ENCODE results near the gene FBXW12.

Gene FBXW12

GRCh38 chr3:48404440-48405342 lies 32.7 kb downstream of the FBXW12 start:
- no peak overlapping the region for H3K4me3 ChIP-seq (ENCODE audit: low read depth, low read length)
- H3K36me3 ChIP-seq (ENCODE audit: control insufficient read depth in 2 of 2, insufficient read depth in 1 of 2, low read length in 2 of 2): peaks cover 0 to 45% of the 10 kb centered on the region in 2 experiments; a peak in 1 of 3 replicates
- TF ChIP-seq BCL11A (tag by site-specific recombination; IDR thresholded peaks at IDR 0.05; ENCODE audit: low read depth): no peak
- no peak for TF ChIP-seq ZNF16 (tag by site-specific recombination; IDR thresholded peaks at IDR 0.05; ENCODE audit: low read depth)
- TF ChIP-seq ZNF501 (tag by site-specific recombination; IDR thresholded peaks at IDR 0.05): no peak
- no peak for TF ChIP-seq ZNF549 (tag by site-specific recombination; IDR thresholded peaks at IDR 0.05)
- TF ChIP-seq GLI2 (tag by site-specific recombination; IDR thresholded peaks at IDR 0.05; ENCODE audit: borderline replicate concordance, low read depth): no peak
- TF ChIP-seq ZNF626 (tag by site-specific recombination; IDR thresholded peaks at IDR 0.05): no peak
- TF ChIP-seq ZNF19 (tag by site-specific recombination; IDR thresholded peaks at IDR 0.05; ENCODE audit: low read depth): no peak
- no peak for TF ChIP-seq ZNF324 (tag by site-specific recombination; IDR thresholded peaks at IDR 0.05)
- TF ChIP-seq ZNF221 (tag by site-specific recombination; IDR thresholded peaks at IDR 0.05; ENCODE audit: borderline replicate concordance): no peak
- TF ChIP-seq HOXA7 (CRISPR knock-in tag; IDR thresholded peaks at IDR 0.05; ENCODE audit: borderline replicate concordance): no peak
- no peak for TF ChIP-seq ZNF677 (tag by site-specific recombination; IDR thresholded peaks at IDR 0.05)
- no peak for TF ChIP-seq FEZF1 (tag by site-specific recombination; IDR thresholded peaks at IDR 0.05)
- H3K4me1 ChIP-seq (ENCODE audit: control insufficient read depth, insufficient read depth, low read length): no peaks in the 10 kb centered on the region
- H3K9me3 ChIP-seq (ENCODE audit: control insufficient read depth, insufficient read depth, low read depth, low read length): no peaks in the 10 kb centered on the region
- no peak overlapping the region for H3K27ac ChIP-seq (ENCODE audit: extremely low read depth, low read depth, low read length)
- ChIA-PET POLR2A (interaction anchor here (1.3 kb wide), 1 partner anchor 32 kb away, joined by 5 read pairs; no protein-coding TSS in a partner anchor), CTCF (interaction anchor here (1.2 to 7.2 kb wide), 2 partner anchors 30 to 32 kb away, joined by 3 to 238 read pairs; no protein-coding TSS in a partner anchor)

- no peak overlapping the region for H3K4me3 ChIP-seq (ENCODE audit: low read depth, low read length)
- no peaks in the 10 kb centered on the region for H3K9me3 ChIP-seq (ENCODE audit: control insufficient read depth, insufficient read depth, low read depth, low read length)
- TF ChIP-seq ZNF280C (tag by site-specific recombination; IDR thresholded peaks at IDR 0.05): no peak
- no peak for TF ChIP-seq KLF16 (tag by site-specific recombination; IDR thresholded peaks at IDR 0.05)
- TF ChIP-seq TRIM28 (IDR thresholded peaks at IDR 0.05; ENCODE audit: borderline replicate concordance, low read length): no peak
- no peak for TF ChIP-seq KLF1 (tag by site-specific recombination; IDR thresholded peaks at IDR 0.05)
- TF ChIP-seq TSHZ1 (tag by site-specific recombination; IDR thresholded peaks at IDR 0.05; ENCODE audit: borderline replicate concordance): no peak
- no peak for TF ChIP-seq ZNF404 (tag by site-specific recombination; IDR thresholded peaks at IDR 0.05)
- no peak for TF ChIP-seq ZNF18 (tag by site-specific recombination; IDR thresholded peaks at IDR 0.05)
- TF ChIP-seq ZNF335 (tag by site-specific recombination; conservative IDR thresholded peaks at IDR 0.05): no peak
- no peak for TF ChIP-seq ZNF302 (tag by site-specific recombination; IDR thresholded peaks at IDR 0.05; ENCODE audit: low read depth)
- no peak for TF ChIP-seq ZNF629 (tag by site-specific recombination; IDR thresholded peaks at IDR 0.05)
- no peak for TF ChIP-seq ZNF248 (tag by site-specific recombination; IDR thresholded peaks at IDR 0.05)
- TF ChIP-seq SP3 (tag by site-specific recombination; IDR thresholded peaks at IDR 0.05): no peak
- no peak for TF ChIP-seq ZNF121 (tag by site-specific recombination; IDR thresholded peaks at IDR 0.05)
- no peak for TF ChIP-seq ZEB2 (tag by site-specific recombination; IDR thresholded peaks at IDR 0.05)
- TF ChIP-seq ZNF785 (tag by site-specific recombination; IDR thresholded peaks at IDR 0.05): no peak
- POLR2A ChIA-PET: no interaction called here
- H3K4me1 ChIP-seq (ENCODE audit: control insufficient read depth, insufficient read depth, low read length): no peaks in the 10 kb centered on the region
- H3K27ac ChIP-seq (ENCODE audit: extremely low read depth, low read depth, low read length): no peak overlapping the region
- CTCF ChIA-PET: interaction anchor here (0.8 to 1.2 kb wide), 2 partner anchors 31 to 161 kb away, joined by 3 read pairs; no protein-coding TSS in a partner anchor
- peaks cover 0 to 53% of the 10 kb centered on the region in 2 experiments; a peak in 1 of 3 replicates for H3K36me3 ChIP-seq (ENCODE audit: control insufficient read depth in 2 of 2, insufficient read depth in 1 of 2, low read length in 2 of 2)
Observed at GRCh38 chr3:48405343-48405881, 33.4 kb downstream of the FBXW12 start.
